ENCODE data around the gene TOPAZ1. TPM values are rescaled to one million over a fixed set of nuclear protein-coding genes. Genes with fewer than 3 reads are reported as not detected.
"Not testable (repeated sequence)": the region's sequence is repeated elsewhere in the genome, so short reads cannot be mapped to it uniquely, and the experiment has no call there.

The TOPAZ1 gene
- polyA plus RNA-seq, 4 donors = 0.03 TPM; not detected in 3

GRCh38 chr3:44326515-44326914 lies 84.8 kb downstream of the TOPAZ1 start:
- DNase-seq (ENCODE audit: low read depth in 4 of 4, low spot score in 2 of 4) = no peak

- no peak for DNase-seq (ENCODE audit: low read depth in 4 of 4, low spot score in 2 of 4)
Measured at GRCh38 chr3:44329946-44330345, 88.3 kb downstream of the TOPAZ1 start.

- DNase-seq (ENCODE audit: low read depth in 4 of 4, low spot score in 2 of 4) = no peak
Measured at GRCh38 chr3:44330444-44330843, 88.8 kb downstream of the TOPAZ1 start.

- DNase-seq (ENCODE audit: low read depth in 4 of 4, low spot score in 2 of 4) = no peak
Measured at GRCh38 chr3:44334326-44334725, 92.6 kb downstream of the TOPAZ1 start.

- DNase-seq (ENCODE audit: low read depth in 4 of 4, low spot score in 2 of 4) = no peak
Measured at GRCh38 chr3:44337248-44337785, 95.6 kb downstream of the TOPAZ1 start.

- peak; percentile 94 to 97 (median 96) for DNase-seq (ENCODE audit: low read depth in 4 of 4, low spot score in 2 of 4)
Measured at GRCh38 chr3:44338010-44338827, 96.5 kb downstream of the TOPAZ1 start, which contains the start of gene TCAIM. TSS of gene TCAIM (plus strand) at chr3:44338766. CDS start at chr3:44354783, 16,017 bp downstream.

GRCh38 chr3:44338828-44339127 lies 97.1 kb downstream of the TOPAZ1 start:
- DNase-seq (ENCODE audit: low read depth in 4 of 4, low spot score in 2 of 4) = no peak

GRCh38 chr3:44339181-44340057 lies 97.7 kb downstream of the TOPAZ1 start:
- DNase-seq (ENCODE audit: low read depth in 4 of 4, low spot score in 2 of 4) = no peak

- DNase-seq (ENCODE audit: low read depth in 4 of 4, low spot score in 2 of 4) = no peak
Measured at GRCh38 chr3:44340058-44340395, 98.3 kb downstream of the TOPAZ1 start.

GRCh38 chr3:44342176-44342790 lies 100.6 kb downstream of the TOPAZ1 start:
- no peak for DNase-seq (ENCODE audit: low read depth in 4 of 4, low spot score in 2 of 4)

GRCh38 chr3:44343421-44343820 lies 101.7 kb downstream of the TOPAZ1 start:
- DNase-seq (ENCODE audit: low read depth in 4 of 4, low spot score in 2 of 4) = no peak

GRCh38 chr3:44346590-44346989 lies 104.9 kb downstream of the TOPAZ1 start:
- not testable (repeated sequence) for DNase-seq (ENCODE audit: low read depth in 4 of 4, low spot score in 2 of 4)

- DNase-seq (ENCODE audit: low read depth in 4 of 4, low spot score in 2 of 4) = no peak
Measured at GRCh38 chr3:44348993-44349392, 107.3 kb downstream of the TOPAZ1 start.

- no peak for DNase-seq (ENCODE audit: low read depth in 4 of 4, low spot score in 2 of 4)
Measured at GRCh38 chr3:44353355-44353924, 111.8 kb downstream of the TOPAZ1 start.

- DNase-seq (ENCODE audit: low read depth in 4 of 4, low spot score in 2 of 4) = no peak
Measured at GRCh38 chr3:44355362-44356033, 113.8 kb downstream of the TOPAZ1 start.

GRCh38 chr3:44359146-44359751 lies 117.6 kb downstream of the TOPAZ1 start:
- DNase-seq (ENCODE audit: low read depth in 4 of 4, low spot score in 2 of 4) = no peak

GRCh38 chr3:44363591-44363990 lies 121.9 kb downstream of the TOPAZ1 start:
- peak in 1 of 4 donors; percentile 23 for DNase-seq (ENCODE audit: low read depth in 4 of 4, low spot score in 2 of 4)

GRCh38 chr3:44365952-44366351 lies 124.3 kb downstream of the TOPAZ1 start:
- no peak for DNase-seq (ENCODE audit: low read depth in 4 of 4, low spot score in 2 of 4)

- no peak for DNase-seq (ENCODE audit: low read depth in 4 of 4, low spot score in 2 of 4)
Measured at GRCh38 chr3:44375450-44375849, 133.8 kb downstream of the TOPAZ1 start.
